Neural crest cell (in vitro differentiated cells): ENCODE results near the gene SNX22. TPM values are rescaled to one million over a fixed set of nuclear protein-coding genes. Genes with fewer than 3 reads are reported as not detected.

Experiments used
- DNase-seq: peaks from one replicate; pipeline ENCODE4 v3.0.0; 2021; ENCODE audit warnings: low read depth, mixed read lengths, low spot score
- H3K27ac Mint-ChIP-seq: one replicate; pipeline ENCODE4 v1.8.0; 2021; ENCODE audit warnings: mild to moderate bottlenecking, mixed read lengths; ENCODE audit not compliant: unreplicated experiment
- H3K27me3 Mint-ChIP-seq: 2 replicates; pipeline ENCODE4 v1.8.0; 2021; ENCODE audit warnings: low read depth, mild to moderate bottlenecking, mixed read lengths
- H3K36me3 Mint-ChIP-seq: 2 replicates; pipeline ENCODE4 v1.8.0; 2021; ENCODE audit warnings: low read depth, mild to moderate bottlenecking, mixed read lengths
- H3K4me1 Mint-ChIP-seq: 2 replicates; pipeline ENCODE4 v1.8.0; 2021; ENCODE audit warnings: mixed read lengths
- H3K4me3 Mint-ChIP-seq: one replicate; pipeline ENCODE4 v1.8.0; 2021; ENCODE audit warnings: mild to moderate bottlenecking, mixed read lengths
- H3K9me3 Mint-ChIP-seq: 2 replicates; pipeline ENCODE4 v1.8.0; 2021; ENCODE audit warnings: mixed read lengths
- CTCF ChIP-seq: fragments of 200-600 bp; sonication (generic); conservative IDR thresholded peaks from 2 replicates; pipeline ENCODE4 v1.5.0; 2021; ENCODE audit warnings: antibody characterized with exemption, mild to moderate bottlenecking
- total RNA-seq: library from RNA; stranded (reverse); gene quantifications from 2 replicates; pipeline ENCODE4 v1.2.1, GENCODE V29; 2021

The SNX22 gene
- total RNA-seq, 1 donor from 2014 or later: 12.9 TPM

- Mint-ChIP-seq H3K27me3 (no peaks in the 10 kb centered on the region), H3K36me3 (peaks cover 6% of the 10 kb centered on the region), H3K4me1 (no peaks in the 10 kb centered on the region), H3K27ac (no peak overlapping the region), H3K9me3 (no peaks in the 10 kb centered on the region), H3K4me3 (no peak overlapping the region)
- no peak for TF ChIP-seq CTCF
- DNase-seq: no peak
Observed at GRCh38 chr15:64205202-64205601, 53.7 kb downstream of the SNX22 start.

Other genes starting within 250 kb of the SNX22 start
- 8.5 and 8.8 TPM in 2 replicates for gene DAPK2, start 105.2 kb upstream of the SNX22 start, total RNA-seq
- 66.1 and 66.2 TPM in 2 replicates for gene CIAO2A, start 57.9 kb upstream of the SNX22 start, total RNA-seq
- gene SNX1, start 55.7 kb upstream of the SNX22 start, total RNA-seq: 104 and 131 TPM in 2 replicates
- gene PPIB, start 11.3 kb downstream of the SNX22 start, total RNA-seq: 398 and 406 TPM in 2 replicates
- 15.5 and 16.3 TPM in 2 replicates for gene CSNK1G1, start 204.4 kb downstream of the SNX22 start, total RNA-seq
- 84.3 and 88.4 TPM in 2 replicates for gene PCLAF, start 229.7 kb downstream of the SNX22 start, total RNA-seq
- gene TRIP4, start 236.1 kb downstream of the SNX22 start, total RNA-seq: 19.4 and 20.8 TPM in 2 replicates